Upper lobe of right lung (tissue), 1 donor: ENCODE measurements around the gene ADAP1. TPM values are rescaled to one million over a fixed set of nuclear protein-coding genes. Genes with fewer than 3 reads are reported as not detected.

Experiments
- ATAC-seq: fragments of 200-7000 bp; cut with Tn5 transposase; one replicate; pipeline ENCODE4 v1.9.1; 2020; ENCODE audit warnings: mild to moderate bottlenecking, moderate library complexity
- DNase-seq: peaks from one replicate; pipeline ENCODE4 v3.0.0-alpha.2; 2020
- H3K27ac ChIP-seq: fragments of 200-600 bp; one replicate; pipeline ENCODE4 v1.8.0; 2022
- H3K27me3 ChIP-seq: fragments of 200-600 bp; one replicate; pipeline ENCODE4 v1.8.0; 2022; ENCODE audit warnings: mild to moderate bottlenecking
- H3K36me3 ChIP-seq: fragments of 200-600 bp; one replicate; pipeline ENCODE4 v1.8.0; 2022
- H3K4me1 ChIP-seq: fragments of 200-600 bp; one replicate; pipeline ENCODE4 v1.8.0; 2022
- H3K4me3 ChIP-seq: fragments of 200-600 bp; one replicate; pipeline ENCODE4 v1.8.0; 2022; ENCODE audit warnings: mild to moderate bottlenecking
- H3K9me3 ChIP-seq: fragments of 200-600 bp; one replicate; pipeline ENCODE4 v1.8.0; 2022
- CTCF ChIP-seq: fragments of 200-600 bp; IDR thresholded peaks from one replicate; pipeline ENCODE4 v1.8.0; 2022; ENCODE audit warnings: antibody characterized with exemption
- intact Hi-C: fragments of 100-400 bp; cut with DNase I; formaldehyde crosslinking; loops from one replicate; pipeline ENCODE4 v1.11.0; 2022
- total RNA-seq: library from RNA; stranded (reverse); fragmentation: NEBNext Ultra II Directional; extraction: Animal tissue kit (Norgen Biotek cat#: 25700); gene quantifications from one replicate; pipeline ENCODE4 v1.2.1, GENCODE V29; 2021
- donor health status: DM: no; HTN: yes; CAD: no; lungs with severe emphysema.

ADAP1 gene
- total RNA-seq, 1 donor from 2014 or later = 30.7 TPM

GRCh38 chr7:897086-897485, 57.4 kb downstream of the ADAP1 start:
- no peak for TF ChIP-seq CTCF
- DNase-seq (no peak), ATAC-seq (no peak)
- H3K27ac ChIP-seq = no peak overlapping the region
- intact Hi-C loops = no loop called here
- peaks cover 41% of the 10 kb centered on the region for H3K36me3 ChIP-seq
- no peak overlapping the region for H3K4me3 ChIP-seq
- no peaks in the 10 kb centered on the region for H3K27me3 ChIP-seq
- no peaks in the 10 kb centered on the region for H3K9me3 ChIP-seq
- peaks cover 4% of the 10 kb centered on the region for H3K4me1 ChIP-seq

DNA sequence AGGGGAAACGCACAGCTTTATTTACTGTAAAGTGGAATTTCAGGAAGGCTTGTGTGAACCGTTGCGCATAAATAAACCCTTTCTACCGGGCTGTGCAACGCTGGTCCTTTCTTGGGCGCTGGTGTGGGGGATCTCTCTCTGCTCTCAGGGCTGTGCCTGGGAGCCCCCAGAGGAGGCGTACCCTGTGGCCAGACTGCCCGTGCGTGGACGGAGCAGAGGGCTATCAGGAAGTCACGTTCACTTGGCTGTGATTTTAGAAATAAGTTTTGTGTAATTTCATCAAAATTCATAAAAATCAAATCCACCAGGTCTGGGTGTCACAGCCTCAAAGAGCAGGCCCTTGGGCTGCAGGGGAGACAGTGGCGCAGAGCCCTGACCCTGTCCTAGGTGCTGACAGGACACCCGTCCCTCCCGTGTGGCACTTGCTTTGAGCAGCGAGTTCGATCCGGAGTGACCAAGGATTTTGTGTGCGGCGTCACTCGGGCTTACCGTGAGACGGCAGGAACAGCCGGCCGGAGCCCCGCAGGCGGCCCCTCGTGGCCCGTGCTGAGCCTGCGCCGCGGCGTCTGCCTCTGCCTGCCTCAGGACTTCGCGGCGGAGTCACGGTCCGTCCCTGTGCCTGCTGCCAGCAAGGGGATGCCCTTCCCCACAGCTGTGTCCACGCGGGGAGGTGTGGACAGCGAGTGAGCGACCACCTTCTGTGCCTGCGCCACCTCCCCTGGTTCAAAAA, 58.0 kb downstream of the ADAP1 start:
- Histone ChIP-seq H3K9me3 (no peaks in the 10 kb centered on the region), H3K36me3 (peaks cover 47% of the 10 kb centered on the region), H3K4me1 (peaks cover 4% of the 10 kb centered on the region), H3K4me3 (no peak overlapping the region), H3K27me3 (no peaks in the 10 kb centered on the region), H3K27ac (no peak overlapping the region)
- DNase-seq = no peak
- TF ChIP-seq CTCF = no peak
- ATAC-seq = no peak
- intact Hi-C loops = no loop called here

GRCh38 chr7:895451-896052, 58.9 kb downstream of the ADAP1 start:
- Histone ChIP-seq H3K27me3 (no peaks in the 10 kb centered on the region), H3K4me1 (peaks cover 4% of the 10 kb centered on the region), H3K9me3 (no peaks in the 10 kb centered on the region), H3K36me3 (peaks cover 56% of the 10 kb centered on the region), H3K4me3 (no peak overlapping the region), H3K27ac (no peak overlapping the region)
- DNase-seq = no peak
- intact Hi-C loops = no loop called here
- no peak for TF ChIP-seq CTCF
- no peak for ATAC-seq

DNA sequence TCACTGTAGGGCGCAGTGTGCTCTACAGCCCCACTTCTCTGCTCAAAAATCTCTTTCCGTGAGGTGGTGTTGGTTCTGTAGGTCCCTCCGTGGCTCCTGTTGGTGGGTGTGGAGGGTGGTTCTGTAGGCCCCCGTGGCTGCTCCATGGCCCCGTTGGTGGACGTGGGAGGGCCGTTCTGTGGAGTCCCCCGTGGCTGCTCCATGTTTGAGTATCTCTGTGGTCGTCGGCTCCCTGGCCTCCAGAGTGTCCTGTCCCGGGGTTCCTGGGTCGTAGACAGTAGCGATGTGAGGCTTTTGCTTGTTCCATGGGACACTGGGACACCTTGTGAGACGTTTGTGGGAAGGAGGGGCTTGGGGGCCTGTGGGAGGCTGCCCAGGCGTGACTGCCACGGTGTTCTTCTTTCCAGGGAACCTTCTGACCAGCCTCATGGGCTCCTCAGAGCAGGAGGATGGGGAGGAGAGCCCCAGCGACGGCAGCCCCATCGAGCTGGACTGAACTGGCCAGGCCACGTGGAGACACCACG, 59.5 kb downstream of the ADAP1 start:
- DNase-seq = no peak
- Histone ChIP-seq H3K36me3 (peaks cover 57% of the 10 kb centered on the region), H3K27me3 (no peaks in the 10 kb centered on the region), H3K4me3 (no peak overlapping the region), H3K27ac (no peak overlapping the region), H3K4me1 (peaks cover 4% of the 10 kb centered on the region), H3K9me3 (no peaks in the 10 kb centered on the region)
- TF ChIP-seq CTCF = no peak
- ATAC-seq = no peak
- intact Hi-C loops = no loop called here

DNA sequence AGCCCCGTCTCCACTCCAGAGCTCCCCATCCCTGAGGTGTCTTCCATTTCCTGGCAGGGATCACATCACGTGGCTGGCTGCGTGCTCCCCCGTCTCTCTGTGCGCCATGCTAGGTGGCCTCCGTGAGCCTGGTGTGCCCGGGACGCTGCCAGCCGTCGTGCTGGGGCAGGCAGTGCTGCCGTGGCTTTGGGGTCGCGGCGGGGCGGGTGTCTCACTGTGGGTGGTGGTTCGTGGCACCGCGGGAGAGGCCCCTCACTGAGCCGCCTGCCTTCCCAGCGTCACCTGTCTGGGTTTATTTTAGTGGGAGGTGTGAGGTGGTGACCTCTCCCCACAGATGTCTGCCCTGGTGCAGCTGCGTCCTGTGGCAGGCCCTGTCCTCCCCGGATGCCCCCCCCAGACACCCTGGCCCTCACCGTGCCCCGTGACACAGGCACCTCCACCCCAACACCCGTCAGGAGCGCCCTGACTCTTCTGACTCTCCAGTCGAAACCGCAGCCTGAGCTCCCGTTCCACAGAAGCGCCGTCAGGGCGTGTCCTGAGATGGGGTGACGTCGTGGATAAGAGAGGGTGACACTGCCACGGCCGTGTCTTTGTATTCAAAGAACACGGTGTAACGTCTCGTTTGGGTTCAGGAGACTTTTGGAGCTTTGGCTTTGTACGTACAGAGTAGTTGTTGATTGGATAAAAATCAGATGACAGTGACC, 60.2 kb downstream of the ADAP1 start:
- H3K36me3 ChIP-seq = peaks cover 57% of the 10 kb centered on the region
- intact Hi-C loops = no loop called here
- no peak for TF ChIP-seq CTCF

More for the DNA sequence above, 60.2 kb downstream of the ADAP1 start:
- Histone ChIP-seq H3K9me3 (no peaks in the 10 kb centered on the region), H3K4me1 (peaks cover 4% of the 10 kb centered on the region), H3K27me3 (no peaks in the 10 kb centered on the region), H3K4me3 (no peak overlapping the region), H3K27ac (no peak overlapping the region)
- ATAC-seq (no peak), DNase-seq (no peak)
